Left lobe of liver (tissue), 2 donors: Measurements from ENCODE around the gene DHX29. TPM values are rescaled to one million over a fixed set of nuclear protein-coding genes. Genes with fewer than 3 reads are reported as not detected.

Source experiments
- ATAC-seq: fragments of 200-7000 bp; cut with Tn5 transposase; one replicate; pipeline ENCODE4 v1.9.1; 2020; ENCODE audit warnings: mild to moderate bottlenecking, moderate library complexity
- DNase-seq: peaks from one replicate; pipeline ENCODE4 v3.0.0-alpha.2; 2020; ENCODE audit warnings: low spot score
- total RNA-seq: library from RNA; stranded (reverse); gene quantifications from one replicate; pipeline ENCODE4 v1.2.1, GENCODE V29; 2021
- donor health status: DM: no; HTN: no; CAD: no; lungs with moderate emphysema.
- donor health status: DM: no; HTN: yes; CAD: no.

Gene DHX29
- total RNA-seq, 1 donor from 2014 or later: 11.0 TPM

- no peak for DNase-seq
- ATAC-seq: peak; percentile 52
Observed at GRCh38 chr5:55234121-55234700, 73.3 kb downstream of the DHX29 start.

- ATAC-seq (peak; percentile 86), DNase-seq (peak; percentile 72)
Observed at GRCh38 chr5:55232985-55233928, 74.2 kb downstream of the DHX29 start, which contains the start of gene CCNO. CCNO (minus strand) TSS chr5:55233608; CDS start chr5:55233523, 85 bp downstream.

GRCh38 chr5:55232271-55232984 is 75.1 kb downstream of the DHX29 start:
- ATAC-seq (peak; percentile 38), DNase-seq (no peak)

- ATAC-seq: no peak
Observed at GRCh38 chr5:55231919-55232270, 75.6 kb downstream of the DHX29 start.

GRCh38 chr5:55231029-55231918 is 76.2 kb downstream of the DHX29 start:
- no peak for DNase-seq
- no peak for ATAC-seq

More at GRCh38 chr5:55231919-55232270, 75.6 kb downstream of the DHX29 start:
- no peak for DNase-seq

- DNase-seq: no peak
- no peak for ATAC-seq
Observed at GRCh38 chr5:55230086-55230629, 77.3 kb downstream of the DHX29 start.

- no peak for DNase-seq
- ATAC-seq: no peak
Observed at GRCh38 chr5:55227664-55228430, 79.6 kb downstream of the DHX29 start.

GRCh38 chr5:55226934-55227663 is 80.4 kb downstream of the DHX29 start, which contains the start of gene MCIDAS:
MCIDAS (minus strand) TSS chr5:55227315; CDS start chr5:55227138, 177 bp downstream.
- ATAC-seq (peak; percentile 77), DNase-seq (peak; percentile 49)

- ATAC-seq: peak; percentile 62
- no peak for DNase-seq
Observed at GRCh38 chr5:55226027-55226933, 81.2 kb downstream of the DHX29 start.

- ATAC-seq (no peak), DNase-seq (no peak)
Observed at GRCh38 chr5:55225346-55225745, 82.1 kb downstream of the DHX29 start.

GRCh38 chr5:55223812-55224240 is 83.7 kb downstream of the DHX29 start:
- ATAC-seq: no peak
- DNase-seq: no peak

GRCh38 chr5:55222985-55223811 is 84.3 kb downstream of the DHX29 start:
- no peak for ATAC-seq
- no peak for DNase-seq

- DNase-seq (no peak), ATAC-seq (no peak)
Observed at GRCh38 chr5:55222092-55222984, 85.2 kb downstream of the DHX29 start.

- no peak for ATAC-seq
- no peak for DNase-seq
Observed at GRCh38 chr5:55220433-55221185, 86.9 kb downstream of the DHX29 start.

GRCh38 chr5:55219770-55220169 is 87.7 kb downstream of the DHX29 start:
- ATAC-seq: no peak

More at GRCh38 chr5:55219770-55220169, 87.7 kb downstream of the DHX29 start:
- no peak for DNase-seq
